ENCODE data around the gene MNX1.

Gene MNX1

DNA sequence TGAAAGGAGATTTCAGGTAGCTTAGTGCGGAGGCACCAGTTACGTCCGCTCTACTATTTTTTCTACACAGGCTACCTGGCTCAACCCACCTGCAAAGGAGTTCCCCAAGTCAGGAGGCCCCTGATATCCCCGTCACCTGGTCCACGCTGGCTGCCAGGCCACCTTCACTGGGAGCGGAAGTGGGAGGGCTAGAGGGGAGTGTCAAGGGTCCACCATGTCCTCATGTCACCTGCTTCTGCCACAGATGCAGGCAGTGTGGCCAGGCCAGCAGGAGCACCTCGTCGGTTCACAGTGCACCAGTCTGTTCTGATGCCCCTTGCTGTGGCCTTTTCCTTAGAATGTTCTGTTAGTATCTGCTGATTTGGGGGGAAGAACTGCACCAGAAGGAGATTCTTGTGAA is 44.1 kb downstream of the MNX1 start:
- DNase-seq, result no peak

- no peak for DNase-seq
These were observed 45.5 kb downstream of the MNX1 start for GRCh38 chr7:156964971-156965370.

DNA sequence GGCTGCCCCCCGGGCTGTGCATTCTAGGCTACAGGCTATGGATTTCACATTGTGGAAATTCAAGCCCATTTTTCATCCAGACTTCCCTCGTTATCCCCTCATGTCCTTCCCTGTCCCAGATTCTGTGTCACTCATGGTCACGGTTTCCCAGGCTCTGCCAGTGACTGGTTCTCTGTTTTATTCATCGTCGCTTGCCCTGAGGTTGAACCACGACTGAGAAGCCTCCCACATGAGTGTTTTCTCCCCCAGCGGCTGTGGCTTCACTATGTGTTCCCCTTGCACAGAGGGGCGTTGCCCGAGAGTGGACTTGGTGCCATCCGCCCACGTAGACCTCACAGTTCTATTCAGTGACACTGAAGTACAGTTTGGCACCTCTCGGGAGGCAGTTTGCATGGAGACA is 47.0 kb downstream of the MNX1 start:
- DNase-seq, result no peak

DNA sequence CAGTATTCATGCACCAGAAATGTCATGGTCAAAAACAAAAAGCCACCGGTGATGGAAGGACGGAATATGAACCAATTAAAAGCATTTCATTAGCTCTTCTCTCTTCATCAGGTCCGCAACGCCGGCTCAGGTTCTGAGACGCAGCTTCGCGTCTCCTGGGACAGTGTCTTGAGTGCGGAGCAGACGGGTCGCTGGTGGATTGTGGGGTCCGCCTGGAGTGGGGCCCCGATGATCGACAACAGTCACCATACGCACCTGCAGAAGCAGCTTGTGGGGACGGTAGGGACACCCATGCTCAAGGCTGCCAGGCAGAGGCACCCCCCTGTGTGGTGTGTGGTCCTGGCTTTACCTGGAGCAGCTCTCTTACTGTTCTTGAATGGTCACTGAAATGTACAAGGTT is 47.6 kb downstream of the MNX1 start:
- no peak for DNase-seq

- DNase-seq, result no peak
These were observed 48.3 kb downstream of the MNX1 start for GRCh38 chr7:156962145-156962544.

GRCh38 chr7:156956727-156957126 is 53.7 kb downstream of the MNX1 start:
- DNase-seq, result no peak

DNA sequence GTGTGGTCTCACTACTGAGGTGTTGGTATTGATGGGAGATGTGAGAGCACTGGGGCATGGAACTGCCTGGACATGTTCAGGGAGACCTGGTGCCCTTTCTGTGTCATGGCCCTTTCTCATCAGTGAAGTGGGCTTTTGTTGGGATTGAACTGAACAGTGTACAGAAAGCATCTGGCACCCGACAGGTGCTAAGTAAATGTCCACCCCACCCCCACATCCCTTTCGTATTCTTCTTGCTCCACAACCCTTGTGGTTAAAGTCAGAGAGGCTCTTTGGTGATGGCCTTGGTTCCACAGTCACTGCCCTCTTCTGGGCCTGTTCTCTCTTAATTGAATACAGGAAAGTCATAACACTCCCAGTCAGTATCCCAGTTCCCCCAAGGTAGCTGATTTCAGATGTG is 55.5 kb downstream of the MNX1 start:
- DNase-seq, result no peak
